H1 (cell line): ENCODE data around the gene PTPRF.
"Not testable (repeated sequence)": the region's sequence is repeated elsewhere in the genome, so short reads cannot be mapped to it uniquely, and the experiment has no call there.

Experiments used
- CHD1 ChIP-seq: IDR thresholded peaks from 2 replicates; pipeline ENCODE4 v1.6.1; 2012; ENCODE audit warnings: low read depth, low read length, improper control_type of control experiment
- HDAC2 ChIP-seq, 2 experiments: fragments of 300-600 bp in 1 of 2; sonication (generic) in 1 of 2; IDR thresholded peaks; 2 replicates each; pipeline ENCODE4 v1.6.1; 2011 to 2012; ENCODE audit warnings: low read depth in 2 of 2, low read length in 2 of 2, mild to moderate bottlenecking in 2 of 2, moderate library complexity in 2 of 2, borderline replicate concordance in 1 of 2, inconsistent platforms in 1 of 2

GRCh38 chr1:43647331-43647730, 116.6 kb downstream of the PTPRF start:
- TF ChIP-seq HDAC2 (IDR thresholded peaks at IDR 0.05; ENCODE audit: borderline replicate concordance in 1 of 2, low read depth in 2 of 2, low read length in 2 of 2); CHD1: not testable (repeated sequence)
